Fibroblast of the aortic adventitia (primary cell): ENCODE measurements around the gene BCAS3. TPM values are rescaled to one million over a fixed set of nuclear protein-coding genes. Genes with fewer than 3 reads are reported as not detected.

ENCODE experiments used
- DNase-seq: peaks from one replicate; pipeline ENCODE4 v3.0.0-alpha.2; 2010; ENCODE audit warnings: low read depth
- H3K4me3 ChIP-seq: 2 replicates; pipeline ENCODE4 v1.5.1; 2011; ENCODE audit warnings: low read depth, mild to moderate bottlenecking, control low read depth, low read length, moderate library complexity
- total RNA-seq: library from RNA; depleted of rRNA; stranded (reverse); fragments of >200 nt; gene quantifications from 2 replicates; pipeline ENCODE4 v1.2.3, GENCODE V29; 2012; ENCODE audit warnings: low replicate concordance
- TF ChIP-seq, protein P1 (sequence below): IDR thresholded peaks from 2 replicates; pipeline ENCODE4 v1.5.1; 2011; ENCODE audit warnings: mild to moderate bottlenecking, low read length, control low read depth, inconsistent platforms; ENCODE audit not compliant: insufficient read depth

BCAS3 gene
- total RNA-seq, 1 donor, result 29.6 TPM

DNA sequence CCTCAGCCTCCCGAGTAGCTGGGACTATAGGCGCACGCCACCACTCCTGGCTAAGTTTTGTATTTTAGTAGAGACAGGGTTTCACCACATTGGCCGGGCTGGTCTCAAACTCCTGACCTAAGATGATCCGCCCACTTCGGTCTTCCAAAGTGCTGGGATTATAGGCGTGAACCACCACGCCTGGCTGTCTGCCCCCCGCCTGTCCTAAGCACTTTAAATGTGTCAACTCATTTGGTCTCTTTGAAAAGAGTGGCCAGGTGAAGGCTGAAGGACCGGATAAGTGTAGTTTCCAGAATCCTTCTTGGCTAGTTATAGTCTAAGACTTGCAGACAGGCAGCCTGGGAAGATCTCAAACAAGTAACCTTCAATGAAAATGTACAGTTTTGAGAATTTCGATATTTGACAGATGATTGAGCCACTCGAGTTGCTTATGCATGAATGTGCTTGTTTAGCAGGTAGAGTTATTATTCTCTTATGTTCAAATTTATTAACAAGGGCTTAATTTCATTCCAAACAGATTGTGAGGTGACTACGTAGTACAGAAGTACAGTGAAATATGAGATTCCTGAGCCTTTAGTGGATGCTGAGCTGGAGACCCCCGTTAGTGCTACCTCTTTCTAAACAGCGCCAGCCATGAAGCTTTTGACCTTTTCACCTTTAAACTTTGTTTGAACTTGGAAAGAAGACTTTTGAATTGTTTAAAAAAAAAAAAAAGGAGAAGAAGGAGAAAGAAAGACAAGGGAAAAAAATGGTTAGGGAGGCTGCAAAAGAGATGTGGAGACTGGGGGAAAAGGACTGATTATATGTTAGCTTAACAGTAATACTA lies 557.6 kb downstream of the BCAS3 start:
- H3K4me3 ChIP-seq, result no peak overlapping the region
- DNase-seq, result no peak
- TF ChIP-seq, protein P1, sequence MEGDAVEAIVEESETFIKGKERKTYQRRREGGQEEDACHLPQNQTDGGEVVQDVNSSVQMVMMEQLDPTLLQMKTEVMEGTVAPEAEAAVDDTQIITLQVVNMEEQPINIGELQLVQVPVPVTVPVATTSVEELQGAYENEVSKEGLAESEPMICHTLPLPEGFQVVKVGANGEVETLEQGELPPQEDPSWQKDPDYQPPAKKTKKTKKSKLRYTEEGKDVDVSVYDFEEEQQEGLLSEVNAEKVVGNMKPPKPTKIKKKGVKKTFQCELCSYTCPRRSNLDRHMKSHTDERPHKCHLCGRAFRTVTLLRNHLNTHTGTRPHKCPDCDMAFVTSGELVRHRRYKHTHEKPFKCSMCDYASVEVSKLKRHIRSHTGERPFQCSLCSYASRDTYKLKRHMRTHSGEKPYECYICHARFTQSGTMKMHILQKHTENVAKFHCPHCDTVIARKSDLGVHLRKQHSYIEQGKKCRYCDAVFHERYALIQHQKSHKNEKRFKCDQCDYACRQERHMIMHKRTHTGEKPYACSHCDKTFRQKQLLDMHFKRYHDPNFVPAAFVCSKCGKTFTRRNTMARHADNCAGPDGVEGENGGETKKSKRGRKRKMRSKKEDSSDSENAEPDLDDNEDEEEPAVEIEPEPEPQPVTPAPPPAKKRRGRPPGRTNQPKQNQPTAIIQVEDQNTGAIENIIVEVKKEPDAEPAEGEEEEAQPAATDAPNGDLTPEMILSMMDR, result no peak

DNA sequence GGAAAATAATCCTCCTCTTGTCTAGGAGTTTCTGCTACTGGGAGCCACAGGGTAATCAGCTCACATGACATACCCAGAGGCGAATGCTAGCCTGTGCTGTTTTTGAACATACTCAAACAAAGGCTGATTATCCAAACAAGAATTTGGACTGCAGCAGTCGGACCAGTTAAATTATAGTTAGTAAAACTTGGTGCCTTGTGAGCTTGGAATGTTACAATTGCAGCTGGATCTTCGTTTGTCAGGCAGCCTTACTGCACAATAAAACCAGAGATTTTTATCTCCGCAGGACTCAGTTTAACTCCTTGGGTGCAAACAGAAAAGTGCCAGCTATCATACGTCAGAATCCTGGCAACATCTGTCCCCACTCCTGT lies 558.2 kb downstream of the BCAS3 start:
- TF ChIP-seq, protein P1, result no peak
- DNase-seq, result peak; percentile 35
- no peak overlapping the region for H3K4me3 ChIP-seq

DNA sequence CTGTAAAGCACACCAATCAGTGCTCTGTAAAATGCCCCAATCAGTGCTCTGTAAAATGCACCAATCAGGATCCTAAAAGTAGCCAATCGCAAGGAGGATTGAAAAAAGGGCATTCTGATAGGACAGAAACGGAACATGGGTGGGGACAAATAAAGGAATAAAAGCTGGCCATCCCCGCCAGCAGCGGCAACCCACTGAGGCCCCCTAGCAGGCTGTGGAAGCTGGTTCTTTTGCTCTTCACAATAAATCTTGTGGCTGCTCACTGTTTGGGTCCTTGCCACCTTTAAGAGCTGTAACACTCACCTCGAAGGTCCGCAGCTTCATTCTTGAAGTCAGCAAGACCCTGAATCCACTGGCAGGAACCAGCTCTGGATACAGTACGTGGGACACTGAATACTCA lies 559.6 kb downstream of the BCAS3 start:
- no peak overlapping the region for H3K4me3 ChIP-seq
- DNase-seq, result no peak
- TF ChIP-seq, protein P1, result no peak

DNA sequence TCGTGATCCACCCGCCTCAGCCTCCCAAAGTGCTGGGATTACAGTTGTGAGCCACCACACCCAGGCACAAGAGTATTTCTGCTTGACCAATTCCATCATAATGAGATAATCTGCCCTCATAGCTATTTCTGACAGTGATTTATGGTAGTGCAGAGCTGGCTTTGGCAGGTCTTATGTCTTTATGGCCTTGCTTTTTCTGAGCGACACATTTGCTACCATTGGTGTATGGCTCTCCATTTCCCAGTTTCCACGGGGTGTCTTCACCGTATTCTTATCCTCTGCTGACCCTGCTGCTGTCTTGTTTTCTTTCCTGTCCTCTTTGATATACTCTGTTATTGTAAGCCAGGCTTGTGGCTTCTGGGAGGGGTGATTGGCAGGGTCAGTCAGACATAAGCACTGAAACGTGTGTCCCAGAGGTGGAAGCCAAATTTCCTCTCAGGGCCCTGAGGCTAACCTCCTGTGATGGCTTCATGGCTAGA lies 560.8 kb downstream of the BCAS3 start:
- no peak overlapping the region for H3K4me3 ChIP-seq
- TF ChIP-seq, protein P1, result no peak
- DNase-seq, result no peak

DNA sequence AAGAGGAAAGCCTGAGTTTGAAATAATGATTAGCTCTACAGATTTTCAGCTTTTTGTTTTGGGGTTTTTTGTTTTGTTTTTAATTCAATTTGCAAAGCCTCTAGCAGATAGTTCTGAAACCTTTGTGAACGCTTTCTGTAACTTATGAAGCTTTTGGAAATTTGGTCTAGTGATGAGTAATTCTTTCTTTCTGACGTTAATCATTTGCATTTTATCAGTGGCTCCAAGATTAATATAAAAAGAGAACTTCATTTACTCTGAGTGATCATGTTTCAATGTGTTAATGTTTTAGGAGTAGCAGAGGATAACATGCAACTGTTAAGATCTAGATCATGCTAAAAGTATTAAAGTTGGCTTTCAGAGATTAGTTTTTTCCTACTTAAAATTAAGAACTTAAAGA lies 561.7 kb downstream of the BCAS3 start:
- no peak overlapping the region for H3K4me3 ChIP-seq
- DNase-seq, result no peak
- TF ChIP-seq, protein P1, result no peak

DNA sequence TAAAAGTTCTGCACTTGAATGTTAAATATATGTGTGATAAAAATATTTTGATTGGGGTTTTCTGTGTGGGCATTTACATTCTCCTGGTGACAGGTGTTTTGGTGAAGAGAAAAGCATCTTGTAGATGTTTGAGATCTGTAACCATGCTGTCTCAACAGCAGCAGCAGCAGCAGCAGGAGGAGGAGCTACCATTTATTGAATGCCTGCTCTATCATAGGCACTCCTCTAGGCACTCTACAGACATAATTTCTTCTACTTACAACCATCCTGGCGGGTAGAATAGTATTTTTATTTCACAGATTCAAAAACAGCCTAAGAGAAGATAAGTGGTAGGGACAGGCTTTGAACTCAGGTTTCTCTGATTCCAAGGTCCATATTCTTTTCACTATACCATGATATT lies 562.3 kb downstream of the BCAS3 start:
- TF ChIP-seq, protein P1, result no peak
- no peak for DNase-seq

More for the DNA sequence above, 562.3 kb downstream of the BCAS3 start:
- no peak overlapping the region for H3K4me3 ChIP-seq
